Spleen (tissue), 11 donors: Measurements from ENCODE around the gene VPS9D1. TPM values are rescaled to one million over a fixed set of nuclear protein-coding genes. Genes with fewer than 3 reads are reported as not detected.

Source experiments
- DNase-seq: peaks from one replicate; pipeline ENCODE4 v3.0.0-alpha.2; 2020
- H3K27ac ChIP-seq, 8 donors: fragments of 200-600 bp; sonication (generic) in 7 of 8; 1 replicate in 4 of 8; 2 replicates in 4 of 8; pipeline versions ENCODE4 v1.5.0 to v1.8.0; 2016 to 2021; ENCODE audit warnings: inconsistent platforms in 4 of 8, mild to moderate bottlenecking in 4 of 8, moderate library complexity in 1 of 8
- H3K27me3 ChIP-seq, 7 donors: fragments of 200-600 bp; sonication (generic) in 6 of 7; replicated peaks in 1 of 7; 1 replicate in 4 of 7; 2 replicates in 3 of 7; pipeline versions ENCODE4 v1.5.0 to v1.8.0; 2016 to 2021; ENCODE audit warnings: inconsistent platforms in 3 of 7, mild to moderate bottlenecking in 1 of 7
- H3K36me3 ChIP-seq, 6 donors: fragments of 200-600 bp; sonication (generic) in 5 of 6; 1 replicate in 4 of 6; 2 replicates in 2 of 6; pipeline versions ENCODE4 v1.5.0 to v1.8.0; 2016 to 2021; ENCODE audit warnings: inconsistent platforms in 2 of 6
- H3K4me1 ChIP-seq, 6 donors: fragments of 200-600 bp; sonication (generic) in 5 of 6; 1 replicate in 3 of 6; 2 replicates in 3 of 6; pipeline versions ENCODE4 v1.5.0 to v1.8.0; 2016 to 2021; ENCODE audit warnings: inconsistent platforms in 3 of 6
- H3K4me3 ChIP-seq, 8 donors: fragments of 200-600 bp; sonication (generic) in 7 of 8; 1 replicate in 4 of 8; 2 replicates in 4 of 8; pipeline versions ENCODE4 v1.5.0 to v1.8.0; 2016 to 2021; ENCODE audit warnings: inconsistent platforms in 4 of 8, mild to moderate bottlenecking in 4 of 8, moderate library complexity in 2 of 8
- H3K9me3 ChIP-seq, 8 donors: fragments of 200-600 bp; sonication (generic) in 7 of 8; 1 replicate in 4 of 8; 2 replicates in 4 of 8; pipeline versions ENCODE4 v1.5.0 to v1.8.0; 2016 to 2021; ENCODE audit warnings: inconsistent platforms in 4 of 8
- POLR2A ChIP-seq, 3 donors: fragments of 450-650 bp; IDR thresholded peaks; one replicate each; pipeline ENCODE4 v1.5.1; 2017; ENCODE audit warnings: antibody characterized with exemption in 3 of 3, mild to moderate bottlenecking in 1 of 3
- POLR2AphosphoS5 ChIP-seq, 3 donors: sonication (generic); formaldehyde crosslinking; IDR thresholded peaks; one replicate each; pipeline ENCODE4 v1.5.1; 2017; ENCODE audit warnings: antibody characterized with exemption in 3 of 3
- WGBS, 5 donors: extraction: QIAGEN DNeasy Blood & Tissue Kit in 3 of 5; methylation state at CpG; one replicate each; pipeline versions ENCODE4 v1.1.5 to v1.1.7; 2013 to 2018; 5-methylcytosine and 5-hydroxymethylcytosine counted together
- intact Hi-C: fragments of 100-400 bp; cut with DNase I; formaldehyde crosslinking; loops from one replicate; pipeline ENCODE4 v1.15.0; 2023; ENCODE audit warnings: low total_unique reads
- polyA plus RNA-seq, 3 donors: library from polyadenylated mRNA; stranded (reverse); fragments of 200-250 nt; gene quantifications; one replicate each; pipeline ENCODE4 v1.2.1, GENCODE V29; 2013
- total RNA-seq, 7 donors: library from RNA; depleted of rRNA in 3 of 7; stranded (reverse); fragments of >200 nt in 3 of 7; fragmentation: NEBNext Ultra II Directional in 4 of 7; extraction: Animal tissue kit (Norgen Biotek cat#: 25700) in 4 of 7; gene quantifications; one replicate each; pipeline versions ENCODE4 v1.1.0 to v1.2.1, GENCODE V29; 2016 to 2021
- TF ChIP-seq, protein P1 (sequence below), 11 experiments: fragments of 200-600 bp in 7 of 11; fragments of 450-650 bp in 4 of 11; sonication (generic) in 4 of 11; IDR thresholded peaks in 8 of 11; conservative IDR thresholded peaks in 3 of 11; 1 replicate in 7 of 11; 2 replicates in 4 of 11; pipeline versions ENCODE4 v1.4.0 to v1.8.0; 2016 to 2021; ENCODE audit warnings: antibody characterized with exemption in 11 of 11, inconsistent platforms in 4 of 11, mild to moderate bottlenecking in 1 of 11
- donor health status: healthy with polysubstance abuse.
- donor health status: DM: no; HTN: no; CAD: no; lungs with moderate emphysema.
- donor health status: DM: no; HTN: no; CAD: no.
- donor health status: Bipolar disorder and iron deficiency.
- donor health status: healthy.
- donor health status: DM: no; HTN: no; CAD: no.
- donor health status: DM: yes; HTN: yes; CAD: no.

VPS9D1 gene
- total and polyA plus RNA-seq, 10 donors, result 6.0 to 37.2 (median 19.3) TPM

- TF ChIP-seq POLR2A (IDR thresholded peaks at IDR 0.05) (no peak), POLR2AphosphoS5 (IDR thresholded peaks at IDR 0.05) (peak in 2 of 3 donors; percentile 22 to 64)
- WGBS, 5 donors, result 86 to 91% (median 89%) methylated on average over 16 to 20 of the region's 20 CpGs
- intact Hi-C loops, result no loop called here
Observed at GRCh38 chr16:89738538-89739317, 18.0 kb upstream of the VPS9D1 start.

GRCh38 chr16:89738072-89738377, 17.3 kb upstream of the VPS9D1 start:
- H3K36me3 ChIP-seq, result peaks cover 11 to 100% (median 92%) of the 10 kb centered on the region in 6 donors

More at GRCh38 chr16:89738538-89739317, 18.0 kb upstream of the VPS9D1 start:
- H3K4me3 ChIP-seq, result no peak overlapping the region
- H3K27me3 ChIP-seq, result no peaks in the 10 kb centered on the region
- peaks cover 11 to 94% (median 85%) of the 10 kb centered on the region in 6 donors for H3K36me3 ChIP-seq
- no peaks in the 10 kb centered on the region for H3K9me3 ChIP-seq
- no peak overlapping the region for H3K27ac ChIP-seq
- no peak for DNase-seq
- peaks cover 2 to 50% (median 9%) of the 10 kb centered on the region in 6 donors for H3K4me1 ChIP-seq

GRCh38 chr16:89737341-89738071, 16.8 kb upstream of the VPS9D1 start:
- Histone ChIP-seq H3K36me3 (peaks cover 11 to 100% (median 95%) of the 10 kb centered on the region in 6 donors), H3K27ac (no peak overlapping the region), H3K27me3 (no peaks in the 10 kb centered on the region), H3K4me1 (peaks cover 2 to 51% (median 9%) of the 10 kb centered on the region in 6 donors), H3K4me3 (no peak overlapping the region), H3K9me3 (no peaks in the 10 kb centered on the region)
- WGBS, 5 donors, result 76 to 81% (median 79%) methylated on average over 20 of the region's 20 CpGs
- DNase-seq, result no peak
- intact Hi-C loops, result no loop called here
- TF ChIP-seq POLR2A (IDR thresholded peaks at IDR 0.05), result no peak
- TF ChIP-seq POLR2AphosphoS5 (IDR thresholded peaks at IDR 0.05), result peak in 1 of 3 donors; percentile 39

More at GRCh38 chr16:89738072-89738377, 17.3 kb upstream of the VPS9D1 start:
- peaks cover 2 to 51% (median 9%) of the 10 kb centered on the region in 6 donors for H3K4me1 ChIP-seq
- WGBS, 5 donors, result 89 to 98% (median 92%) methylated on average over 8 to 14 of the region's 14 CpGs
- no peak for DNase-seq
- H3K27me3 ChIP-seq, result no peaks in the 10 kb centered on the region
- no peak overlapping the region for H3K4me3 ChIP-seq
- no peak overlapping the region for H3K27ac ChIP-seq
- no peaks in the 10 kb centered on the region for H3K9me3 ChIP-seq
- intact Hi-C loops, result no loop called here
- TF ChIP-seq POLR2AphosphoS5 (IDR thresholded peaks at IDR 0.05) (peak in 2 of 3 donors; percentile 3 to 78), POLR2A (IDR thresholded peaks at IDR 0.05) (no peak)

- no peak for DNase-seq
- H3K9me3 ChIP-seq, result no peaks in the 10 kb centered on the region
- intact Hi-C loops, result no loop called here
- H3K36me3 ChIP-seq, result peaks cover 11 to 100% (median 97%) of the 10 kb centered on the region in 6 donors
- H3K4me3 ChIP-seq, result no peak overlapping the region
- H3K27ac ChIP-seq, result no peak overlapping the region
- 92 to 100% (median 97%) methylated on average over 2 to 3 of the region's 3 CpGs for WGBS, 5 donors
- H3K4me1 ChIP-seq, result peaks cover 2 to 60% (median 12%) of the 10 kb centered on the region in 6 donors
- TF ChIP-seq POLR2A (IDR thresholded peaks at IDR 0.05) (no peak), POLR2AphosphoS5 (IDR thresholded peaks at IDR 0.05) (no peak)
- TF ChIP-seq, protein P1, sequence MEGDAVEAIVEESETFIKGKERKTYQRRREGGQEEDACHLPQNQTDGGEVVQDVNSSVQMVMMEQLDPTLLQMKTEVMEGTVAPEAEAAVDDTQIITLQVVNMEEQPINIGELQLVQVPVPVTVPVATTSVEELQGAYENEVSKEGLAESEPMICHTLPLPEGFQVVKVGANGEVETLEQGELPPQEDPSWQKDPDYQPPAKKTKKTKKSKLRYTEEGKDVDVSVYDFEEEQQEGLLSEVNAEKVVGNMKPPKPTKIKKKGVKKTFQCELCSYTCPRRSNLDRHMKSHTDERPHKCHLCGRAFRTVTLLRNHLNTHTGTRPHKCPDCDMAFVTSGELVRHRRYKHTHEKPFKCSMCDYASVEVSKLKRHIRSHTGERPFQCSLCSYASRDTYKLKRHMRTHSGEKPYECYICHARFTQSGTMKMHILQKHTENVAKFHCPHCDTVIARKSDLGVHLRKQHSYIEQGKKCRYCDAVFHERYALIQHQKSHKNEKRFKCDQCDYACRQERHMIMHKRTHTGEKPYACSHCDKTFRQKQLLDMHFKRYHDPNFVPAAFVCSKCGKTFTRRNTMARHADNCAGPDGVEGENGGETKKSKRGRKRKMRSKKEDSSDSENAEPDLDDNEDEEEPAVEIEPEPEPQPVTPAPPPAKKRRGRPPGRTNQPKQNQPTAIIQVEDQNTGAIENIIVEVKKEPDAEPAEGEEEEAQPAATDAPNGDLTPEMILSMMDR (IDR thresholded peaks at IDR 0.05 in 8 of 11, conservative IDR thresholded peaks at IDR 0.05 in 3 of 11), result no peak
- H3K27me3 ChIP-seq, result no peaks in the 10 kb centered on the region
Observed at GRCh38 chr16:89736554-89736953, 15.9 kb upstream of the VPS9D1 start.

DNA sequence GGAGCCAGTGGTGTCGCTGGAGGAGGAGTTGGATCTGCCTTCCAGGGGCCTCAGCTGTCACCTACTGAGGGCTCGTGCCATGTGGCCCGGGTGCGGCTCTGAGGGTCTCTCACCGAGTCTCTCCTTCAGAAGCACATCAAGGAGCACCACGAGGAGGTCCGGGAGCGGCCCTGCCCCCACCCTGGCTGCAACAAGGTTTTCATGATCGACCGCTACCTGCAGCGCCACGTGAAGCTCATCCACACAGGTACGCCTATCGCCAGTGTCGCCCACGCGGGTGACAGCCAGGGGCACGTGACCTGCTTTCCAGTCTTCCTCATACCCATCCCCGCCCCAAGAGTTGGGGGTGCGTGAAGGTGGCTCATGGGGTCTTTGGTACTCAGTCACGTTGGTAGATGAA, 13.1 kb upstream of the VPS9D1 start:
- Histone ChIP-seq H3K27ac (no peak overlapping the region), H3K27me3 (no peaks in the 10 kb centered on the region), H3K9me3 (no peaks in the 10 kb centered on the region), H3K36me3 (peaks cover 15 to 100% (median 98%) of the 10 kb centered on the region in 6 donors), H3K4me1 (peaks cover 2 to 82% (median 12%) of the 10 kb centered on the region in 6 donors), H3K4me3 (no peak overlapping the region)
- TF ChIP-seq POLR2A (IDR thresholded peaks at IDR 0.05), result no peak
- TF ChIP-seq POLR2AphosphoS5 (IDR thresholded peaks at IDR 0.05), result peak; percentile 11 to 68 (median 27)
- no peak for DNase-seq
- intact Hi-C loops, result no loop called here
- WGBS, 5 donors, result 89 to 94% (median 92%) methylated on average over 21 of the region's 21 CpGs
